ENCODE results near the gene LUC7L. TPM values are rescaled to one million over a fixed set of nuclear protein-coding genes. Genes with fewer than 3 reads are reported as not detected.
"Not testable (repeated sequence)": the region's sequence is repeated elsewhere in the genome, so short reads cannot be mapped to it uniquely, and the experiment has no call there.

The LUC7L gene, protein sequence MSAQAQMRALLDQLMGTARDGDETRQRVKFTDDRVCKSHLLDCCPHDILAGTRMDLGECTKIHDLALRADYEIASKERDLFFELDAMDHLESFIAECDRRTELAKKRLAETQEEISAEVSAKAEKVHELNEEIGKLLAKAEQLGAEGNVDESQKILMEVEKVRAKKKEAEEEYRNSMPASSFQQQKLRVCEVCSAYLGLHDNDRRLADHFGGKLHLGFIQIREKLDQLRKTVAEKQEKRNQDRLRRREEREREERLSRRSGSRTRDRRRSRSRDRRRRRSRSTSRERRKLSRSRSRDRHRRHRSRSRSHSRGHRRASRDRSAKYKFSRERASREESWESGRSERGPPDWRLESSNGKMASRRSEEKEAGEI
- 41.0 TPM for polyA plus RNA-seq (2013, experiment 1 of 2; ENCODE audit: insufficient read length)
- 36.1 TPM for polyA plus RNA-seq (2013, experiment 2 of 2; ENCODE audit: insufficient read length)

DNA sequence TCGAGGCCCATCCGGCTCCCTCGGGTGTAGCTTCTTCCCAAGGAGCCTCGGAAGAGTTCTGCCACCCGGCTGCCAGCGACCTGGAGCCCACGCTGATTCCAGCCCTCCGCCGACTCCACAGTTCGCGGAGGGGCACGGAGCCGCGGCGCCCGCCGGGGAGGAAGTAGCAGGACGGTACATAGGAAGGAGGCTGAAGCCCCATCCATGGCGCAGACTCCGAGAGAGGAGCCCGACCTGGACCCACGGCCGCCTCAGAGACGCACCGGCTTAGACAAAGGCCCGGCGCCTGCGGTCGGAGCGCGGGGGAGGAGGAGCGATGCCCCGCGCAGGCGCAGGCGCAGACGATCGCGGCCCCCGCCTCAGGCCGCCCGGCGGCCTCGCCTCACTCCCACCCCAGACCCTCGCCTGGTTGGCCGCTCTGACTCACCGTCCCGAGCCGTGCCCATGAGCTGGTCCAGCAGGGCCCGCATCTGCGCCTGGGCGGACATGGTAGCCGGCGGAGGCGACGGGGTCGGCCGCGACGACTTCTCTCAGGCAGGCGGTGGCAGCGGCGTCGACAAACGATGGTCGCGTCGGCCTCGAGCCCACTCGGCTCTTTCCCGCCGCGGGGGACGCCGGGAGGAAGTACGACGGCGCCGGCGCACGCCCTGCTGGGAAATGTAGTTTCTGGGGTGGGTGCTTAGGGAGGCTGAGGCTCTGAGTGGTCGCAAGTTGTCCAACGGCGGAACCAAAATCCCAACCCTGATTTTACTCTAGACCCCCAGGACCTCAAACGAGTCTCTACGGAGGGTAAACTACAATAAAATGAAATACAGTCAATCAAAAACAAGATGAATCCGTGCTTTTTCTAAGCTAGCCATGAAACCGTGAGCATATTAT lies at the start of gene LUC7L:
Gene LUC7L, minus strand, starts transcription at position 598 of the 879 bp plus-strand sequence. Its CDS starts 110 bp downstream, at position 488.
- peak; percentile 91 for DNase-seq

DNA sequence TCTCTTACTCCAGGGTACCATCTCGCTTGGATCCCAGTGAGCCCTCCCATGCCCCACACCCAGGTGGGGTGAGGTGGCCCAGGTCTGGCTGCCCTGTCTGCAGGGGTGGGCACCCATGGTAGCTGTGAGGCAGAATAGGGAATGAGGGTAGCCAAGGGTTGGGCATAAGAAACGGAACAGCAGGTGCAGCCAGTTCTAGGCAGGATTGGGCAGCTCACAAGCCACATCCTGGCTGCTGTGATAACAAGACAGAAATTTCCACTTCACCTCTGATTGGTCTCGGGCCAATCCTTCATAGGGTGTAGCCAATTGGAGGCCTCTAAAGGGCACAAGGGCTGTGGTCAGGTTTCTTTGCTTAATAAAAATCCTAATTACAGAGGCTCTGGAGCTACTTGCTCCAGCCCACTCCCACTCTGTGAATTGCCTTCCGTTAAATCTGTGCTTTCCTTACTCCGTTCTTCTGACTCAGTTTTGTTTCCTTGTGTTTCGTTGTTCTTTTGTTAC lies 49.7 kb upstream of the LUC7L start:
- DNase-seq = peak; percentile 25

DNA sequence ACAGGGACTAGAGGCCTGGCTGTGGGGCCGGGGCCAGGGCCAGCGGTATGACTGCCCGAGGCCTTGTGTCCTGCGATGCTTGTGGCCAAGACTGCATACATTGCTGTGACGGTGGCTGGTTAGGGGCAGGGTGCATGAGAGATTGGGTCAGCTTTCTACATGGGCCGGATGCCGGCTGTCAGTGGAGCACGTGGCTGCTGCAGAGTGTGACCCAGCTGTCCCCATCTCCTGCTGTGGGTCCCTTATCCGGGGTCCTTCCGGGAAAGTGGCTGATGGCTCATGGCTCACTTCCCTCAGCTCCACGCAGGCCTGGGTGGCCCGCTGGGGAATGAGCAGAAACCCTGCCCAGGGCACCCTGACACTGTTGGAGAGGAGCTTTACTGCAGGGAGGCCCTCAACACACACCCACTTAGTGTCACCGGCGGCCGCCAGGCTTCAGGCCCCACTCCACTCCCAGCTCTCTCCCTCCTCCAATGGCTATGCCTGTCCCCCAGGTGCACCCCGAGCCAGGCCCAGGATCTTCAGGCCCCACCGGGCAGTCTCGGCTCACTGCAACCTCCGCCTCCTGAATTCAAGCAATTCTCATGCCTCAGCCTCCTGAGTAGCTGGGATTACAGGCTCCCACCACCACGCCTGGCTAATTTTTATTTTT lies 47.3 kb upstream of the LUC7L start:
- DNase-seq = no peak

DNA sequence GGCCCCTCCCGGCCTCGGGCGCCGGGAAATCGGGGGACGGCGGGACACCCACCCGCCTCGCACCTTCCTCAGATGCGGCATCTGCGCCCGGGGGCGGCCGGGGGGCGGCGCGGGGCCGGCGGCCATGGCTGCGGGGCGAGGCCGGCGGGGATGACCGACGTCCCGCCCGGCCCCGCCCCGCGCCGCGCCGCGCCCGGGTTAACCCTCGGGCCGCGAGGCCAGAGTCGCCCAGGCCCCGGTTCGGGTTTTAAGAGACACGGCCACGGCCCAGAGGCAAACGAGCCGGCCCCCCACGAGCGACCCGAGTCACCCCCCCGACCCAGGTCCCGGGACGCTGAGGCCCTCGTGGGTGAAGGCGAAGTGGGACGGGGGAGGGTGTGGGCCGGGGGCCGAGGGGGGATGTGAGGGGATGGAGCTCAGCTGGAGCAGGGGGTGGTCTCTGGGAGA lies 46.6 kb upstream of the LUC7L start, which contains the start of gene RGS11:
Gene RGS11, minus strand, starts transcription at position 159 of the 447 bp plus-strand sequence. Its CDS starts 33 bp downstream, at position 126.
- DNase-seq = no peak

DNA sequence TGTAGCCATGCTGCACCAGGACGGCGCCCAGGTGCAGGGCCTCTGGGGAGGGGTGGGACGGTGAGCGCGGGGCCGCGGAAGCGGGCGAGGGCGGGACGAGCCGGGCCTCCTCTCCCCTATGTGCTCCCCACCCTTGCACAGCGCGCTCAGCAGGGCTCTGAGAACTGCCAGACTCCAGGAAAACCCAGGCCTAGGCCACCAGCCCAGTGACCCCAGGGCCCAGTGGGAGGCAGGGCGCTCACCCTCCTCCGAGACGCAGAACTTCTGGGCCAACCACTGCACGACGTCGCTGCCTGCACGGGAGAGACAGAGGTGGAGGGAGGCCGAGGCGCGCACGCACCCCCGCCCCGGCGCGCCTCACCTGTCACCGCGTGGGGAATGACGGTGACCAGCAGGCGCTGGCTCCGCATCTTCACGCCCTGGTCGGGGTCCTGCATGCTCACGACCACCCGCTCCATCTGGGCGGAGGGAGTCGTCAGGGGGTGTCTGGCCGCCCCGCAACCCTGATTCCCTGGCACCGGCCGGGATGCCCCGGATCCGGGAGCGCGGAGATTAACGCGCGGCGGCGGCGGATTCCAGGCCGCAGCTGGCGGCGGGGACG lies 45.9 kb upstream of the LUC7L start:
- DNase-seq = no peak

DNA sequence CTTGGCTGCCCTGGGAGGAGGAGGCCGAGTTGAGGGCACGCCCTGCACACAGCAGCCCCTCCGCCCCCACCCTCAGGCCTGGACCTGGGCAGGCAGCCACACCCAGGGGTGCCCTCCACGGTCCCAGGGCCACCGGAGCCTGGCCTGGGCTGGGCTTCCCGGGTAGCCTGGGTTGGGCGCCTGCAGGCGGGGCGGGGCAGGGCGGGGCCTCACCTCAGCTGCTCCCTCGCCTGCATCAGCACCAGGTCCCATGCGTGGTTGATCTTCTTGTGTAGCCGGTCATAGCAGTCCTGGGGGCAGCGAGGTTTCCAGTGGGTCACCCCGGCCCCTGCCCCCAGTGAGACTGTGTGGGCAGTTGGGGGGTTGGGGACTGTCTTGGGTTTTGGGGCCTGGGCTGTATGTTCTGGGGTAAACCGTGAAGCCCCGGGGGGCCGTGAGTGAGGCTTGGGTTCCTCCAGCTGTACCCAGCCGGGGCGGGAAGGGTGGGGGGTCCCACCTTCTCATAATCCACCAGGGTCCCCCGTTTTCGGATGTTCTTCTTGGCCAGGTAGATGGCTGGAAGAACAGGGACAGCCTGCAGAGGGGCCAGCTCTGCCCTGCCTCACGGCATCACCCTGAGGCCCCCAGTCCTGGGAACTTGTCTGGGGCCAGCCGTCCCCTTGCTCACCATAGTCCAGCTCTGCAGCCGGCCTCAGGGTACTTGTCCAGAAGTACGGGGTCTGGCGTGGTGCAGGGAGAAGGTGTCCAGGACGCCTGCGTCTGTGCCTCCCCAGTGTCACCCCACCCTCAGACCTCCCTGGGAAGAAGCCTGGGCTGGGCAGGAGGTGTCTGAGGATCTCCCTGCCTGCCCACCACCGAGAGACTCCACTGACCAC lies 44.5 kb upstream of the LUC7L start:
- no peak for DNase-seq

DNA sequence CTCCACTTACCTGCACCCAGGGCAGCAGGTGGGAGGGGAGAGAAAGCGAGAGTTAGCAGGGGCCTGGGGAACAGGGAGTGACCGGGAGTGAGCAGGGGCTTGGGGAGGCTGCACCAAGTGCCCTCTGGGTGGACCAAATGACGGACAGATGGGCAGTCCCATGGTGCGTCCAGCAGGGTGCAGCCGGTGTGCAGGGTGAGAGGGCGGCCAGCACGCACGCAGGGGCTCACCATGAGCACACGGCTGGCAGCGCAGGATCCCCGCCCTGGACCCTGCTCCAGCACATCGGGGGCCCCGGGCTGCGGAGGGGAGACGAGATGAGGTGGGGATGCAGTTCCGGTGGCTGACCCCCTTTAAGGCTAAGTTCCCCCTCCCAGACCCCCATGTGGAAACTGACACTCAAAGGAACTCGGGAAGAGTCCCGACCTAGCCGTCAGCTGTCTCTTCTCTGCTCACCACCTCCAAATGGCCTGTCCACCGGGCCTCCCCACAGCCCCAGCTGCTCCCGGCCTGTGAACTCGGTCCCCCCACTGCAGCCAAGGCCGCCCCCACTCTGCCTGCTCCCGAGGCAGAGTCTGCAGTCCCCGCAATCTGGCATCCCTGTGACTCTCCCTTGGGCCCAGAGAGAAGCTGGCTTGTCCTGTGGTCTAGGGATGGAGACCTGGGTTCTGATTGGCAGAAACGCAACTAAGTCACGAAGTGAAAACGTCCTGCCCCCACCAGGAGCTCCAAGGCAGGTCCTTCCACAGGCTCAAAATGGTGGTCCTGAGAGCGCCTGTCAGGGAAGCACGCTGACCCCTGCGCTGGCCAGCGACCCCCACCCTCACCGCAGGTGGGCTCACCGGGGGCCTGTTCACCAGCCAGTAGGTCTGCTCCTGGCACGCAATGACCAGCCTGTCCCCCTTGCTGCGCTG lies 43.6 kb upstream of the LUC7L start:
- DNase-seq = no peak

DNA sequence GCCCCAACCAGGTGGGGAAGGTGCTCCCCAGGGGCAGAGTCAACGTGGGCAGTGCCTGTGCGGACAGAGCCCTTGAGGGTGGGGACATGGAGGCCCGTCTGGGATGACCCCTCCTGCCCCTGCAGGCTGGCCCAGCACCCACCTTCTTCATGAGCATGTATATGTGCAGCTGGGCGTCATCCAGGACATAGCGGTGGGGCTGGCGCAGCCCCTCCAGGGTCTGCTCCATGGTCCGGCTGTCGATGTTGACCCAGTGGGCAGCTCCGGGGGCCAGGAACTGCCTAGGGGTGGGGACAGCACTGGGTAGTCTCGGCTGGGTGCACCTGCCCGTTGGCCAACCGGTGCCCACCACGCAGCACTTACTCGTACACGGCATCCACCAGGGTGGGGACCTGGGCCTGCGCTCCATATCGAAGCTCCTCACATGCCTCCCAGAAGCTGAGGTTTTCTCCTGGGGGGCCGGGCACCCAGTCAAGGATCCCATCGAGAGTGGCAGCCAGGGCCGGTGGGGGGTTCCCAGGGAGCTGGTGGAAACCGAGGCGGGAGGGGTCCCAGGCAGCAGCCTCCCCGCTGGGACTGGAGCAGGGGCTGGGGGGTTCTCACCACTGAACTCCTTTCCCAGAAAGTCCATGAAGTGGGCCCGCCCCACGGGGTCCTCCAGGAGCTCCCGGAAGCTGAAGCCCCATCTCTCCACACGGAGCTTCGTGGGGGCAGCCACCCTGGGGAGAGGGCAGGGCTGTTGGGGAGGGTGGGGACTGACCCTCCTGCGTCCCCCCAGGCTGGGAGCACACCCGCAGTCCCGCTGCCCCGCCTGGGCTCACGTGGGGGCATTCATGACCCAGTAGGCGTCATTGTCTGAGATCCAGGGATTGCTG lies 41.4 kb upstream of the LUC7L start:
- DNase-seq = no peak

DNA sequence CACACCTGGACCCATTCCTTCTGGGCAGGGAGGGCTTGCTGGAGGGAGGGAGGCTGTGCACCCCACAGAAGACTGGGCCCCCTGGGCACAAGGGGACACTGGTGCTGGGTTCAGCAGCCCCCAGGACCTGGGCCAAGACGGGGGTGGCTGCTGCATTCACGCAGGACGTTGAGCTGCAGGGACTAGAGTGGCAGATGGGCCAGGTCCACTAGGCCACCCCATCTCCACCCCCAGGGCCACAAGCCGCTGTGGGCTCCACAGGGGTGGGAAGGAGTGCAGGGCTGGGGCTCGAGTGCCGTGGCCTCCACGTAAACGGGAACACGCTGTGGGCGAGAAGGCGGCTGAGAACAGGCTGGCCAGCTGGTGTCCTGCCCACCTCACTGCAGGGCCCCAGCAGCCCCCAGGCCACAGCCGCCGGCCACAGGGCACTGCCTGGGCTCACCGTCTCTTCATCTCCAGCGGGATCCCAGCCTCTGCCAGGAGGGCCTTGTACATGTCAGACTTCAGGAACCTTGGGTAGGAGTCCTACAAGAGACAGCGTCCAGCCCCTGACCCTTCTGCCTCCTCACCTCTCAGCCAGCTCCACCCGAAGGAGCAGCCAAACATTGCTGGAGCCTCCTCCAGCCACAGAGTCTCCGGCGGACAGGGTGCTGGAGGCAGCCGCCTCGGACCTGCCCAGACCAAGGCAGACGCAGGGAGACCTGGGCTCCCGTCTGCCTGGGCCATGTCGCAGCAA lies 40.0 kb upstream of the LUC7L start:
- DNase-seq = no peak

DNA sequence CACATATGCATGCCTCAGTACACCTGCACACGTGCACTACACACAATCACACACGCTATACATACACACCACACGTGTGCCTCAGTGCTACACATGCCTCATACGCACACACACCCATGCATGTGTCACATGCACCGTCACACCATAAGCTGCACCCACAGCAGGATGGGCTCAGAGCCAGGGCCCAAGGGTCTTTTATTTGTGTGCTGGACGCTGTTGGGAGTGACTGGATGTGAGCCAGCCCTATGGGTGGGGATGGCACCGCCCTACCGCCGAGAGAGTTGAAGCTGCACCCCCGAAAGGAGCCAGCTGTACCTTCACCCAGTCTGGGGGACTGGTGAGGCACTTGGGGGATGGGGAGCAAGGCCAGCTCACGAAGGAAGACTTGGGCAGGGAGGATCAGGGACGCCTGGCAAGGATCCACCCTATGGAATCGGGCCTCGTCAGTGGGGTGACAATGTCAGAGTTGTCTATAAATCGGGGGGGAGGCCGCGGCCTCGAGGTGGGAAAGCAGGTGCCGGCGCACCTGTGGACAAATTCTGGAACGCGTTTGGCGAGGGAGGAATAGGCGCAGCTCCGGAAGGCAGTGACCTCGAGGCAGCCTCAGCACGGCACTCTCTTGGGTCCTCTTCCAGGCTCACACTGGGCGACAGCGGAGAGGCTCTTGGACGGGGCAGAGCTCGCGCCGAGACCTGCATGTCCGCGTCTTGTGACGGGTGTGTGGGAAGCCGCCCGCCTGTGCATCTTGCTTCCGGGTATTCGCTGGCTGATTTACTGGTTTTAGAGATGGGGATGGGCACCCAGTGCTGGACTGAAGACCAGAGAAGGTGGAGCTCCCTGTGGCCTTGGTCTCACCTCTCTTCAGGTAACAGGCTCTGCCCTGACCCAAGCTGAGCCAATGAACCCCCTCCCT lies 39.1 kb upstream of the LUC7L start:
- no peak for DNase-seq

DNA sequence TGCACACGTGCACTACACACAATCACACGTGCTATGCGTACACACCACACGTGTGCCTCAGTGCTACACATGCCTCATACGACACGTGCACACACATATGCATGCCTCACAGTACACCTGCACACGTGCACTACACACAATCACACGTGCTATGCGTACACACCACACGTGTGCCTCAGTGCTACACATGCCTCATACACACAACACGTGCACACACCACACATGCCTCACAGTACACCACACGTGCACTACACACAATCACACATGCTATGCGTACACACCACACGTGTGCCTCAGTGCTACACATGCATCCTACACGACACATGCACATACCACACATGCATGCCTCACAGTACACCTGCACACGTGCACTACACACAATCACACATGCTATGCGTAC lies 38.3 kb upstream of the LUC7L start:
- not testable (repeated sequence) for DNase-seq

DNA sequence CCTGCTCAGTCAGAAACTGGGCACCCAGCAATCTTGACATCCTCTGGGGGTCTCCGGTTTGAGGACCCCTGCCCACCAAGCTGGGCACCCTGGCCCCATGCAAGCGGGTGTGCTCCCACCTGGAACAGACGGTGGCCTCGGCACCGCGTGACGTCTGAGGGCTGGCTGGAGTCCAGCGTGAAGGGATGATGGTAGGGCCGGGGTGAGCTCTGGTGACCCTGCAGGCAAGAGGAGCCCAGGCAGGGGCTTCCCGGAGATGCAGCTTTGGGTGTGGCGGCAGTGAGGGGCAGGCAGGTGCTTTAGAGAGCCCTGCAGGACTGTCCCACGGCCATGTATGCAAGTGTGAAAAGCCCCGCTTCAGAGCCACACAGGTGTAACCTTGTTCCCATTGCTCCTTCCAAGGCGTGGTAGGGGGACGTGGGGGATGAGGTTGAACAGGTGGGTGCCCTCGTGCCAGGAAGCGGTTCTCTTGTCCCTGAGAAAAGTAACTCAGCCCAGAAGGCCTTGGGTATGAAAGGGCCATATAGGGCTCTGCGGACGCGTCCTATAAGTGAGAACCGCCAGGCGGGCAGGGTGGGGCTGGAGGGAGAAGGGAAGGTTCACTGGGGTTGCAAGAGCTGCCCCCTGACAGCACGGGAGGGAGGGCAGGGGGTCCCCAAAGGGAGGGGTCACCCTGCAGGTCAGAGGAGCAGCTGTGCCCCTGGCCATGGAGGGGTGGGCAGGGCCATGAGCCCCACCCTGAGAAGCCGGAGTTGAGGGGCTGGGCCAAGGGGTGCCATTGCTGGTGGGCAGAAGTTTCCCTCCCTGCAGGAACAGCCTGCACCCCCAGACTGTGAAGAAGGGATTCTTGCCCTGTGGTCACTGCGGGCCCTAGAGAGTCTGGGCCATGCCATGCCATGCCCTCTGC lies 37.3 kb upstream of the LUC7L start:
- no peak for DNase-seq

DNA sequence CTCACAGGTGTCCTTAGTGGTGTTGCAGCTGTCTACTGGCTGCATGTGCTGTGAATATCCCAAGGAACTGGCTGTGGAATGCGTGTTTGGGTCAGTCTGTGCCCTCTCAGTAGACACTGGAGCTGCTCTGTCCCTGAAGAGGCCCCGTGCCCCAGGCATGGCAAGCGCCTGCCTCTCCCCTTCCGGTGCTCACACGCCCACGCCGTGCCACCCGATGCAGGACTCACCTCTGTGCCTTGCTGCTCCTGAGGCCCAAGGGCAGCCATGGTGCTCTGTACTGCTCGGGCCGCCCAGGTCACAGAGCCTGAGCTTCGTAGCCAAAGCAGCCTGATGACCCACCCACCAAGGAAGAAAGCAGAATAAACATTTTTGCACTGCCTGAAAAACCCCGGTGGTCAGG lies 36.5 kb upstream of the LUC7L start:
- no peak for DNase-seq

DNA sequence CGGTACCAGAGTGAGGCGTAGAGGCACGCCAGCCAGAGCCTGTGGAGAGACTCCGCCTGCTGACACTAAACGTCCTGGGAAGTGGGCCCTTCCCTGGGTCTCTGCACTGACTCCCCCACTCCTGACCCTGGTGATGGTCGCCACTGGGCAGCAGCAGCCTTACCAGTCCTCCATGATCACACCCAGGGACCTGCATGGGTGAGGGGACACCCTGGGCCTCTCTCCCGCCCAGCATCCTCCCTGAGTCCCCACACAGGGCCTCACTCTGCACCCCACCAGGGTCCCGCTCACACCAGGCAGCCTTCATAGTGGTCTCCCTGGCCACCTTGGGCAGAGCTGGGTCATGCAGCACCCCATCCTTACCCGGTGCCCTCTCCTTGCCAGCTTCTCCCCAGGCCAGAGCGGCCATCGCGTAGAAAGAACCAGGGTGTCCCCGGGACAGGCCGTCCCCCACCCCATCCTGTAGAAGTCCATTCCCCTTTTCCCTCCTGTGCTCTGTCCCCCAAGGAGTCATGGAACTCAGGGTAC lies 35.8 kb upstream of the LUC7L start:
- no peak for DNase-seq

DNA sequence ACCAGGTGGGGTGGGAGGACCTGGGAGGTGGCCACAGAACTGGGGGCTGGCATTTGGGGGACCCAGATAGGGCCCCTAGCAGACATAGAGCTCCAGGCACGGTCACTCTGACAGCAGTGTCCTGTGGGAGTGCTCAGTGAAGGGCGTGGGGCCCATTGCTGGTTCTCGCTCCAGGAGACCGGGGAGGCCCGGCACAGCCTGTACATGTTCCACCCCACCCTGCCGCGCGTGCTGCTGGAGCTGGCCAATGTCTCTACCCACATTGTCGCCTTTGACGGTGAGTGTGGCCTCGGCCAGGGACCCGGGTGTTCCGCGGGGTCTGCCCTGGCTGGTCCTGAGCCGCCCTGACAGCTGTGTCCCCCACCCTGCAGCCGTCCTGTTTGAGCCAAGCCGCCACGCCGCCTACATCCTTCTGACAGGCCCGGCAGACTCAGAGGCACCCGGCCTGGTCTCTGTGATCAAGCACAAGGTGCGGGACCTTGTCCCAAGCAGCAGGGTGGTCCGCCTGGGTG lies 35.2 kb upstream of the LUC7L start:
- no peak for DNase-seq

All from fibroblast of skin of back (primary cell).